H1 (cell line): ENCODE measurements around the gene ALDH5A1. TPM values are rescaled to one million over a fixed set of nuclear protein-coding genes. Genes with fewer than 3 reads are reported as not detected.

Experiments
- CTCF ChIA-PET: fragments of 300-600 bp; sonication (Branson Sonifier 250); formaldehyde crosslinking; loops from one replicate; lab custom pipeline; 2021; ENCODE audit not compliant: partially characterized antibody; lab: Charles Lee
- POLR2A ChIA-PET: fragments of 300-600 bp; sonication (Branson Sonifier 250); formaldehyde crosslinking; loops from one replicate; lab custom pipeline; 2021; ENCODE audit warnings: inconsistent platforms; ENCODE audit not compliant: partially characterized antibody; lab: Charles Lee
- DNase-seq, 2 experiments: peaks; one replicate each; pipeline versions ENCODE4 v3.0.0 to v3.0.0-alpha.2; 2010 to 2022; ENCODE audit warnings: low spot score in 2 of 2, low read depth in 1 of 2, mixed read lengths in 1 of 2
- FAIRE-seq: peaks from 2 replicates; lab custom pipeline; 2011; peaks lifted over from hg19 to GRCh38; lab: Jason Lieb, UNC
- H2AFZ ChIP-seq: 2 replicates; pipeline ENCODE4 v1.8.1; 2012; ENCODE audit warnings: low read length, inconsistent platforms
- H2AK5ac ChIP-seq: 2 replicates; pipeline ENCODE4 v1.6.1; 2013; ENCODE audit warnings: low read depth, low read length
- H2BK120ac ChIP-seq: replicated peaks from 2 replicates; pipeline ENCODE3; 2013; ENCODE audit warnings: low read depth, low read length, inconsistent platforms
- H2BK12ac ChIP-seq: 2 replicates; pipeline ENCODE4 v1.6.1; 2013; ENCODE audit warnings: low read depth, low read length
- H2BK15ac ChIP-seq: 2 replicates; pipeline ENCODE4 v1.6.1; 2013; ENCODE audit warnings: low read length
- H2BK20ac ChIP-seq: 2 replicates; pipeline ENCODE4 v1.6.1; 2013; ENCODE audit warnings: low read length
- H2BK5ac ChIP-seq: 2 replicates; pipeline ENCODE4 v1.6.1; 2013; ENCODE audit warnings: low read depth, low read length
- H3K14ac ChIP-seq: 2 replicates; pipeline ENCODE4 v1.6.1; 2013; ENCODE audit warnings: inconsistent platforms; ENCODE audit not compliant: insufficient read length
- H3K18ac ChIP-seq: 2 replicates; pipeline ENCODE4 v1.6.1; 2013; ENCODE audit warnings: low read length; ENCODE audit errors: extremely low read depth
- H3K23ac ChIP-seq: 2 replicates; pipeline ENCODE4 v1.6.1; 2013; ENCODE audit warnings: inconsistent platforms; ENCODE audit not compliant: insufficient read length
- H3K23me2 ChIP-seq: 2 replicates; pipeline ENCODE4 v1.6.1; 2013; ENCODE audit warnings: low read depth, low read length
- H3K27ac ChIP-seq: 2 replicates; pipeline ENCODE4 v1.6.1; 2011; ENCODE audit warnings: low read depth, low read length, inconsistent platforms
- H3K27me3 ChIP-seq, 4 experiments: replicated peaks in 1 of 4; 1 replicate in 1 of 4; 2 replicates in 3 of 4; pipeline versions ENCODE4 v1.6.1 to v1.8.1; 2011 to 2013; ENCODE audit warnings: low read length in 3 of 4, mild to moderate bottlenecking in 3 of 4, inconsistent platforms in 2 of 4, mixed read lengths in 2 of 4, moderate library complexity in 1 of 4; ENCODE audit not compliant: control insufficient read depth in 3 of 4, insufficient read depth in 3 of 4; ENCODE audit errors: extremely low read depth in 1 of 4
- H3K36me3 ChIP-seq, 4 experiments: 2 replicates each; pipeline versions ENCODE4 v1.6.1 to v1.8.1; 2011 to 2013; ENCODE audit warnings: mild to moderate bottlenecking in 4 of 4, low read length in 3 of 4, moderate library complexity in 2 of 4, control low read depth in 1 of 4, inconsistent platforms in 1 of 4; ENCODE audit not compliant: insufficient read depth in 4 of 4, control insufficient read depth in 2 of 4
- H3K4ac ChIP-seq: replicated peaks from 2 replicates; pipeline ENCODE3; 2013; ENCODE audit warnings: low read length, low read depth, mixed read lengths, inconsistent platforms; ENCODE audit not compliant: insufficient read length
- H3K4me1 ChIP-seq, 4 experiments: replicated peaks in 1 of 4; 1 replicate in 1 of 4; 2 replicates in 3 of 4; pipeline versions ENCODE4 v1.6.1 to v1.8.1; 2011 to 2013; ENCODE audit warnings: low read length in 3 of 4, inconsistent platforms in 2 of 4, mixed read lengths in 1 of 4; ENCODE audit not compliant: insufficient read depth in 4 of 4, control insufficient read depth in 3 of 4
- H3K4me2 ChIP-seq, 2 experiments: 2 replicates each; pipeline versions ENCODE4 v1.6.1 to v1.8.1; 2011 to 2013; ENCODE audit warnings: low read depth in 2 of 2, low read length in 2 of 2, control low read depth in 1 of 2, inconsistent platforms in 1 of 2, mild to moderate bottlenecking in 1 of 2; ENCODE audit not compliant: insufficient read depth in 1 of 2
- H3K4me3 ChIP-seq, 4 experiments: fragments of 200-600, 300-600 bp in 1 of 4; sonication (generic), shearing (Covaris generic), sonication (Bioruptor Twin) in 1 of 4; 2 replicates each; pipeline versions ENCODE4 v1.5.1 to v1.8.1; 2011 to 2016; ENCODE audit warnings: low read length in 4 of 4, low read depth in 3 of 4, control low read depth in 2 of 4, inconsistent platforms in 2 of 4, mild to moderate bottlenecking in 2 of 4, mixed read lengths in 1 of 4, moderate library complexity in 1 of 4; ENCODE audit not compliant: insufficient read depth in 2 of 4; ENCODE audit errors: extremely low read depth in 1 of 4
- H3K56ac ChIP-seq: replicated peaks from 2 replicates; pipeline ENCODE3; 2013; ENCODE audit warnings: low read depth, mild to moderate bottlenecking, mixed read lengths, low read length, inconsistent platforms; ENCODE audit not compliant: insufficient read length
- H3K79me1 ChIP-seq: 2 replicates; pipeline ENCODE4 v1.6.1; 2013; ENCODE audit warnings: low read depth, low read length, control low read depth
- H3K79me2 ChIP-seq, 2 experiments: 2 replicates each; pipeline versions ENCODE4 v1.6.1 to v1.8.1; 2012 to 2013; ENCODE audit warnings: low read length in 2 of 2, mild to moderate bottlenecking in 2 of 2, inconsistent platforms in 1 of 2; ENCODE audit not compliant: insufficient read depth in 2 of 2, control insufficient read depth in 1 of 2
- H3K9ac ChIP-seq, 4 experiments: replicated peaks in 1 of 4; 1 replicate in 1 of 4; 2 replicates in 3 of 4; pipeline versions ENCODE4 v1.6.1 to v1.8.1; 2011 to 2013; ENCODE audit warnings: low read depth in 3 of 4, low read length in 3 of 4, control low read depth in 2 of 4, mild to moderate bottlenecking in 2 of 4, moderate library complexity in 2 of 4, inconsistent platforms in 1 of 4; ENCODE audit errors: extremely low read depth in 1 of 4
- H3K9me3 ChIP-seq, 2 experiments: 2 replicates each; pipeline versions ENCODE4 v1.6.1 to v1.8.1; 2012 to 2013; ENCODE audit warnings: mild to moderate bottlenecking in 2 of 2, moderate library complexity in 2 of 2, control low read depth in 1 of 2, inconsistent platforms in 1 of 2, low read depth in 1 of 2, low read length in 1 of 2, mixed read lengths in 1 of 2; ENCODE audit not compliant: insufficient read depth in 2 of 2
- H4K20me1 ChIP-seq, 2 experiments: replicated peaks in 1 of 2; 2 replicates each; pipeline versions ENCODE3 to v1.8.1; 2011 to 2013; ENCODE audit warnings: inconsistent platforms in 2 of 2, low read length in 2 of 2, mild to moderate bottlenecking in 1 of 2; ENCODE audit not compliant: insufficient read depth in 2 of 2, control insufficient read depth in 1 of 2
- H4K5ac ChIP-seq: 2 replicates; pipeline ENCODE4 v1.6.1; 2013; ENCODE audit warnings: low read length, low read depth, mixed read lengths, inconsistent platforms; ENCODE audit not compliant: insufficient read length
- H4K8ac ChIP-seq: 2 replicates; pipeline ENCODE4 v1.8.0; 2013; ENCODE audit warnings: mild to moderate bottlenecking, moderate library complexity, low read length, inconsistent platforms; ENCODE audit not compliant: insufficient read depth; ENCODE audit errors: extremely low read depth
- H4K91ac ChIP-seq: replicated peaks from 2 replicates; pipeline ENCODE3; 2013; ENCODE audit warnings: low read length, mixed read lengths, inconsistent platforms; ENCODE audit not compliant: insufficient read length
- BACH1 ChIP-seq: IDR thresholded peaks from 2 replicates; pipeline ENCODE4 v1.6.1; 2012; ENCODE audit warnings: low read length, improper control_type of control experiment
- BRCA1 ChIP-seq: IDR thresholded peaks from 2 replicates; pipeline ENCODE4 v1.6.1; 2012; ENCODE audit warnings: low read depth, low read length, improper control_type of control experiment
- CHD1 ChIP-seq: IDR thresholded peaks from 2 replicates; pipeline ENCODE4 v1.6.1; 2012; ENCODE audit warnings: low read depth, low read length, improper control_type of control experiment
- EP300 ChIP-seq, 2 experiments: IDR thresholded peaks; 1 replicate in 1 of 2; 2 replicates in 1 of 2; pipeline ENCODE4 v1.6.1; 2011 to 2012; ENCODE audit warnings: low read depth in 2 of 2, low read length in 2 of 2, mild to moderate bottlenecking in 2 of 2, borderline replicate concordance in 1 of 2, inconsistent platforms in 1 of 2, moderate library complexity in 1 of 2
- GTF2F1 ChIP-seq: IDR thresholded peaks from 2 replicates; pipeline ENCODE4 v1.6.1; 2012; ENCODE audit warnings: low read depth, low read length, improper control_type of control experiment, borderline replicate concordance
- NRF1 ChIP-seq: IDR thresholded peaks from 2 replicates; pipeline ENCODE4 v1.6.1; 2011; ENCODE audit warnings: mild to moderate bottlenecking, low read depth, low read length, improper control_type of control experiment
- POLR2AphosphoS5 ChIP-seq: IDR thresholded peaks from 2 replicates; pipeline ENCODE4 v1.6.1; 2011; ENCODE audit warnings: low read depth, low read length
- POU5F1 ChIP-seq: IDR thresholded peaks from 2 replicates; pipeline ENCODE4 v1.6.1; 2011; ENCODE audit warnings: low read depth, mild to moderate bottlenecking, low read length, moderate library complexity
- RBBP5 ChIP-seq: IDR thresholded peaks from 2 replicates; pipeline ENCODE4 v1.7.1; 2012; ENCODE audit warnings: low read depth, mild to moderate bottlenecking, inconsistent platforms, low read length, moderate library complexity, borderline replicate concordance
- SAP30 ChIP-seq: fragments of 300-600 bp; sonication (generic); IDR thresholded peaks from 2 replicates; pipeline ENCODE4 v1.7.1; 2012; ENCODE audit warnings: low read length, moderate library complexity, mild to moderate bottlenecking, inconsistent platforms; ENCODE audit not compliant: insufficient read depth, insufficient replicate concordance
- SIRT6 ChIP-seq: IDR thresholded peaks from one replicate; pipeline ENCODE4 v1.7.1; 2012; ENCODE audit warnings: low read length, inconsistent platforms
- SIX5 ChIP-seq: IDR thresholded peaks from 2 replicates; pipeline ENCODE4 v1.6.1; 2011; ENCODE audit warnings: mild to moderate bottlenecking, low read depth, low read length
- SRF ChIP-seq: IDR thresholded peaks from 2 replicates; pipeline ENCODE4 v1.6.1; 2011; ENCODE audit warnings: mild to moderate bottlenecking, low read depth, low read length, moderate library complexity
- SUZ12 ChIP-seq: fragments of 200-600 bp; sonication (generic); IDR thresholded peaks from 2 replicates; pipeline ENCODE4 v1.6.1; 2012; ENCODE audit warnings: mild to moderate bottlenecking, inconsistent platforms, low read length, moderate library complexity, mixed read lengths
- TAF7 ChIP-seq: optimal IDR thresholded peaks from 2 replicates; pipeline ENCODE3; 2011; ENCODE audit warnings: low read depth, mild to moderate bottlenecking, inconsistent platforms, low read length, moderate library complexity, borderline replicate concordance
- TBP ChIP-seq: IDR thresholded peaks from 2 replicates; pipeline ENCODE4 v1.6.1; 2011; ENCODE audit warnings: low read depth, low read length, improper control_type of control experiment
- WGBS, 2 experiments: shearing (Covaris generic) in 1 of 2; methylation state at CpG; one replicate each; pipeline versions ENCODE4 v1.1.6 to v1.1.7; 2013 to 2015; ENCODE audit warnings: low lambda C conversion rate in 2 of 2, mixed read lengths in 2 of 2, inconsistent platforms in 1 of 2, low coverage in 1 of 2, missing lambda C conversion rate in 1 of 2; ENCODE audit not compliant: insufficient replicate concordance in 2 of 2, insufficient coverage in 1 of 2, insufficient read length in 1 of 2; ENCODE audit errors: extremely low coverage in 1 of 2, missing lambda C conversion rate in 1 of 2; 5-methylcytosine and 5-hydroxymethylcytosine counted together
- polyA plus RNA-seq, 7 experiments: library from polyadenylated mRNA; depleted of rRNA in 3 of 7; stranded (reverse) in 5 of 7; unstranded in 2 of 7; fragments of >200 nt in 5 of 7; fragments of 200-250 nt in 2 of 7; gene quantifications; 1 replicate in 5 of 7; 2 replicates in 1 of 7; 4 replicates in 1 of 7; pipeline versions ENCODE4 v1.2.1 to v1.2.3, GENCODE V29; 2011 to 2013; ENCODE audit warnings: missing spikeins in 2 of 7, mixed read lengths in 2 of 7
- total RNA-seq: library from RNA; stranded (reverse); fragmentation: NEBNext Ultra II Directional; extraction: Animal tissue kit (Norgen Biotek cat#: 25700); gene quantifications from 2 replicates; pipeline ENCODE4 v1.2.1, GENCODE V29; 2021

Gene ALDH5A1
- total and polyA plus RNA-seq, 2 of the 8 experiments (the other 6 are each of a cell fraction or from before 2014, with no cell fraction given): 1.5 to 2.4 TPM

- H3K23ac ChIP-seq: no peak overlapping the region
- no peak overlapping the region for H3K9ac ChIP-seq
- no peak overlapping the region for H2AK5ac ChIP-seq
- no peak overlapping the region for H3K4me3 ChIP-seq
- H3K4me2 ChIP-seq: no peak overlapping the region
- no peak overlapping the region for H2BK5ac ChIP-seq
- 78% methylated on average over 1 of the region's 1 CpG; no CpG with 5 or more reads in 1 of the 2 experiments for WGBS, 2 experiments
- H3K56ac ChIP-seq: no peak overlapping the region
- DNase-seq (no peak), FAIRE-seq (no peak)
- POLR2A ChIA-PET: no interaction called here
- H2BK15ac ChIP-seq: no peak overlapping the region
- H3K36me3 ChIP-seq: no peaks in the 10 kb centered on the region
- H3K23me2 ChIP-seq: no peaks in the 10 kb centered on the region
- H2BK12ac ChIP-seq: no peak overlapping the region
- H3K4me1 ChIP-seq: no peaks in the 10 kb centered on the region
- no peaks in the 10 kb centered on the region for H4K20me1 ChIP-seq
- no peaks in the 10 kb centered on the region for H3K27me3 ChIP-seq
- no peak overlapping the region for H2BK120ac ChIP-seq
- CTCF ChIA-PET: interaction anchor here (0.6 to 1.7 kb wide), 4 partner anchors 9 to 36 kb away, joined by 3 to 7 read pairs (median 4); no protein-coding TSS in a partner anchor
- no peak overlapping the region for H2AFZ ChIP-seq
- no peak overlapping the region for H4K5ac ChIP-seq
- no peak overlapping the region for H3K27ac ChIP-seq
- no peaks in the 10 kb centered on the region for H3K79me2 ChIP-seq
- no peak overlapping the region for H4K91ac ChIP-seq
- H4K8ac ChIP-seq: no peak overlapping the region
- no peaks in the 10 kb centered on the region for H3K79me1 ChIP-seq
- H3K18ac ChIP-seq: no peak overlapping the region
- H3K9me3 ChIP-seq: no peaks in the 10 kb centered on the region
- H3K14ac ChIP-seq: no peak overlapping the region
- no peak overlapping the region for H2BK20ac ChIP-seq
- H3K4ac ChIP-seq: no peak overlapping the region
- no peak for TF ChIP-seq TBP
- no peak for TF ChIP-seq POU5F1
- no peak for TF ChIP-seq BRCA1
- no peak for TF ChIP-seq RBBP5
- no peak for TF ChIP-seq CHD1
- no peak for TF ChIP-seq SIRT6
- no peak for TF ChIP-seq SRF
- TF ChIP-seq EP300 (IDR thresholded peaks at IDR 0.05; ENCODE audit: borderline replicate concordance in 1 of 2, low read depth in 2 of 2, low read length in 2 of 2): no peak
- no peak for TF ChIP-seq SUZ12
- no peak for TF ChIP-seq SAP30
- no peak for TF ChIP-seq GTF2F1
- no peak for TF ChIP-seq SIX5
- TF ChIP-seq POLR2AphosphoS5: no peak
- TF ChIP-seq TAF7: no peak
- TF ChIP-seq NRF1: no peak
- TF ChIP-seq BACH1: no peak
Measured at GRCh38 chr6:24549158-24549557, 54.4 kb downstream of the ALDH5A1 start.
